ENCODE results near the gene TAS2R40. TPM values are rescaled to one million over a fixed set of nuclear protein-coding genes. Genes with fewer than 3 reads are reported as not detected.

Gene TAS2R40
- total RNA-seq, 1 donor from 2014 or later, result not detected

DNA sequence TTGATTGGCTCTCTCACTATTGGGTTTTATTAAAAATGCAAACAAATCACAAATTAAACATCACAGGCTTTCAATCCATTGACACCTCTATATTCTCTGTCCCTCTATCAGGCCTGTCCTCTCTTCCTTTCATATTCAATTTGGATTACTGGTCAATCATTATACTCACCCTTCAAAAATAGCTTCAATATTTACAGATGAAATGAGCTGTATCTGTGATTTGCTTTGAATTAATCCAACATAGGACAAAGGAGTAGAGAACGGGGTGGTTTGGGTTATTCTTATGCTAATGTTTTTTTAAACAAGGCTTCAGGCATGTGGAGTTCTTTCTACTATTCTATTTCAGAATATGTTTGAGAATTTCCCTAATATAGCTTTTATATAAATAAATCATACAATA is 36.3 kb upstream of the TAS2R40 start:
- TF ChIP-seq, protein P1, sequence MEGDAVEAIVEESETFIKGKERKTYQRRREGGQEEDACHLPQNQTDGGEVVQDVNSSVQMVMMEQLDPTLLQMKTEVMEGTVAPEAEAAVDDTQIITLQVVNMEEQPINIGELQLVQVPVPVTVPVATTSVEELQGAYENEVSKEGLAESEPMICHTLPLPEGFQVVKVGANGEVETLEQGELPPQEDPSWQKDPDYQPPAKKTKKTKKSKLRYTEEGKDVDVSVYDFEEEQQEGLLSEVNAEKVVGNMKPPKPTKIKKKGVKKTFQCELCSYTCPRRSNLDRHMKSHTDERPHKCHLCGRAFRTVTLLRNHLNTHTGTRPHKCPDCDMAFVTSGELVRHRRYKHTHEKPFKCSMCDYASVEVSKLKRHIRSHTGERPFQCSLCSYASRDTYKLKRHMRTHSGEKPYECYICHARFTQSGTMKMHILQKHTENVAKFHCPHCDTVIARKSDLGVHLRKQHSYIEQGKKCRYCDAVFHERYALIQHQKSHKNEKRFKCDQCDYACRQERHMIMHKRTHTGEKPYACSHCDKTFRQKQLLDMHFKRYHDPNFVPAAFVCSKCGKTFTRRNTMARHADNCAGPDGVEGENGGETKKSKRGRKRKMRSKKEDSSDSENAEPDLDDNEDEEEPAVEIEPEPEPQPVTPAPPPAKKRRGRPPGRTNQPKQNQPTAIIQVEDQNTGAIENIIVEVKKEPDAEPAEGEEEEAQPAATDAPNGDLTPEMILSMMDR (conservative IDR thresholded peaks at IDR 0.05; ENCODE audit: low read depth, low read length), result no peak
- H3K4me3 ChIP-seq (ENCODE audit: low read depth, low read length), result no peak overlapping the region
- no peak for DNase-seq (ENCODE audit: low read depth)

DNA sequence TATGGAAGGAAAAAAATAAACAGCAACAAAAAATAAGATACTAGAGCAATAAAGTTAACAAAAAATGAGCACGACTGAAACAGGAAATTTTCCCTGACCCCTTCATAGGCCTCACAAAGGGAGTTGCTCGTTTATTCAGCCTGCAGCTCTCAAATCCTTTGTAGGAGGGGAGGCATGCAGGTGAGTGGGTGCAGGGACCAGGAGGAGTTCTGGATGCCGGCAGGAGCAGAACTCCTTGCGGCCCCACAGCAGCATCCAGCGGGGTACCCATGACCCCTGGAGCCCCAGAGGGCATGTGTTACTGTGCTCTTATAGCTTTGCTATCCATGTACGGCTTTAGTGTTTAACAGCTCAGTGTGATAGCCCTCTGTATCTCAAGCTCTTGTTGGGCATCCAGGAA is 32.8 kb upstream of the TAS2R40 start:
- TF ChIP-seq, protein P1 (conservative IDR thresholded peaks at IDR 0.05; ENCODE audit: low read depth, low read length), result no peak

DNA sequence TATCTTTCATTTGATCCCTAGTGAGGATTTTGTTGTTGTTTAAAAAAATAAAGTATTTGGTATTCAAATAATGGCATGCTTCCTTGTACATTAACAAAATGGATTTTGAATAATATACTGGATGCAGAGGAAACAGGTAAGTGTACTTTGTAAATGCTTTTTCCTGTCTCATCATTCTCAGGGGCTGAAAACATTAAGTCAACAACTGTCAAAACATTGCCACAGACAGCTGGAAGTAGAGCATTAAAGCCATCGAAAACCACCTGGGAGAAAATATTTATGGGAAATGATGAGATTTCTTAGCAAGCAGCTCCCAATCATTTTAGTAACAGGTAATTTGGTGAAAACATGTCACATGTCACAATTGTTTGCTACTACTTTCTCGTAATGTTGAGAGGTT is 28.0 kb upstream of the TAS2R40 start:
- TF ChIP-seq, protein P1 (conservative IDR thresholded peaks at IDR 0.05; ENCODE audit: low read depth, low read length), result no peak
- DNase-seq (ENCODE audit: low read depth), result no peak
- H3K4me3 ChIP-seq (ENCODE audit: low read depth, low read length), result no peak overlapping the region

More for the DNA sequence above, 32.8 kb upstream of the TAS2R40 start:
- DNase-seq (ENCODE audit: low read depth), result no peak
- no peak overlapping the region for H3K4me3 ChIP-seq (ENCODE audit: low read depth, low read length)

DNA sequence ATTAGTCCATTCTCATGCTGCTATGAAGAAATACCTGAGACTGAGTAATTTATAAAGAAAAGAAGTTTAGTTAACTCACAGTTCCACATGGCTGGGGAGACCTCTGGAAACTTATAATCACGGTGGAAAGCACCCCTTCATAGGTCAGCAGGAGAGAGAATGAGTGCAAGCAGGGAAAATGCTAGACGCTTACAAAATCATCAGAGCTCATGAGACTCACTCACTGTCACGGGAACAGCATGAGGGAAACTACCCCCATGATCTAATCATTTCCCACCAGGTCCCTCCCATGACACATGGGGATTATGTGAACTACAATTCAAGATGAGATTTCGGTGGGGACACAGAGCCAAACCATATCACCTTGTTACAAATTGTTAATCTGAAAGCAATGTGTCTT is 22.8 kb upstream of the TAS2R40 start:
- TF ChIP-seq, protein P1 (conservative IDR thresholded peaks at IDR 0.05; ENCODE audit: low read depth, low read length), result no peak
- DNase-seq (ENCODE audit: low read depth), result peak; percentile 55
- H3K4me3 ChIP-seq (ENCODE audit: low read depth, low read length), result no peak overlapping the region

DNA sequence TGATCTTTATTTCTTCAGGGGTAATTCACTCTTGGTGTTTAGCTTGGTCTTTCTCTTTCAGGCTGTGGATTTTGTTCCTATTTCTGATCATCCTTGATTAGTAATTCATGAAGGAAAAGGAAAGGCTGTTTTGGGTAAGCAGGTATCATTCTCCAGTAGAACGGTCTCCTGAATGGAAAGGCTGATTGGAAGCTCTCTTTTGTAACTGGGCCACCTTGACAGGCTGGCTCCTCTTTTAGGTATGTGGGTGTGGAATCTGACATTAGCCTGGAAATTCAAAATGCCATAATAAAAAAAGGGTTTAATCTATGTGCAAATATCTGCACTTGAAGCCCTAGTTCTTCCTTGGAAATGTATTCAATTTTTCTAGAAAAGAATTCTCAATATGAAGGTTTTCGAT is 19.7 kb upstream of the TAS2R40 start:
- no peak overlapping the region for H3K4me3 ChIP-seq (ENCODE audit: low read depth, low read length)
- DNase-seq (ENCODE audit: low read depth), result no peak
- TF ChIP-seq, protein P1 (conservative IDR thresholded peaks at IDR 0.05; ENCODE audit: low read depth, low read length), result no peak

DNA sequence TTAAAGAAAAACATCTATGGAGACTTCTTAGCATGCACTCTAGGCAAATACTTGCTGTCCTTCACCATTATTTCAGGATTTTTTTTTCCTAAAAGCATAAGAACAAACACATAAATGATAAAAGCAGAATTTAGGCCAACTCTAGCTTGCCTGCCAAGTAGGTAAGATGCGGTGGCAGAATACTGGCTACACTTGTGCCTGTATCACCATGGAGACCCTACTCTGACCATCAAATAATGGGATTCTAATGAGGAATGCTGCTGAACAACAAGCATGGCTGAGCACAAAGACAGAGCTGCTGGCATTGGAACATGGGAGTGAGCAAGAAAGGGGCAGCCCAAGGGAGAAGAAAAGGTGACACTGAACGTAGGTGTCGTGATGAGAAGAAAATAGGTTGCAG is 18.5 kb upstream of the TAS2R40 start:
- H3K4me3 ChIP-seq (ENCODE audit: low read depth, low read length), result no peak overlapping the region
- TF ChIP-seq, protein P1 (conservative IDR thresholded peaks at IDR 0.05; ENCODE audit: low read depth, low read length), result no peak
- no peak for DNase-seq (ENCODE audit: low read depth)

DNA sequence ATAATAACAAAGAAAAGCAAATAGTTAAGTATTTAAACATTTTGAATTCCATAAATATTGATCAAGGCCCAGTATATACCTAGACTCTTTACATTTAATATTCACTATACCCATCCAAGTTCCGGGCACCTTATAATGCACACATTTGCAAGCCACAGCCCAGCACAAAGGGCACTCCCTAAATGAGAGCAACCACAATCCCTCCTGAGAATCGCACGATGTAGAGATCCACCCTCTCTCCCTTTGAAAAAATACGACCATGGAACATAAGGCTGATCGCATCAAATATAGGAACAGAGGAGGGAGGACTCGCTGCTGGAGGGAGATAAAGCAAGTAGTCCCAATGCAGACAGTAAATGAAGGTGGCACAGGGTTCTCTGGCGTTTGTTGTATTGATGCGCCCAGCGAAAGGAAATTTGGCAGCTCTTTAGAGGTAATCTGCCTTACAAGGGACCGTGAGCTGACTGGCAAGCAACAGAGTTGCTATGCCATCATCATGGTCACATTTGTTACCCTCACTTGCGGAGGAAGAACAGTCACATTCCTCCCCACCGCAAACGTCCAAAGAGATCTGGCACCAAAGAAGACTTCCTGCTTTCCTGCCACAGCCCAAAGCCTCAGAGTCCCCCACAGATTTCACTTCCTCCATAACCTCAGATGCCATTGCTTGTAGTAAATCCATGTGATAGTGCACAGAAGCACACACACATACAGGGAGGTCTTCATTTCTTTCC is 16.1 kb upstream of the TAS2R40 start:
- no peak overlapping the region for H3K4me3 ChIP-seq (ENCODE audit: low read depth, low read length)
- TF ChIP-seq, protein P1 (conservative IDR thresholded peaks at IDR 0.05; ENCODE audit: low read depth, low read length), result no peak
- DNase-seq (ENCODE audit: low read depth), result no peak
